HG02642 (cell line): ENCODE results near the gene COLGALT1.
"Not testable (repeated sequence)": the region's sequence is repeated elsewhere in the genome, so short reads cannot be mapped to it uniquely, and the experiment has no call there.

Experiments
- ATAC-seq: cut with Tn5 transposase; IDR thresholded peaks from one replicate; pipeline ENCODE4 v1.9.1; 2021; ENCODE audit warnings: mild to moderate bottlenecking; ENCODE audit not compliant: unreplicated experiment, poor library complexity

COLGALT1 gene

DNA sequence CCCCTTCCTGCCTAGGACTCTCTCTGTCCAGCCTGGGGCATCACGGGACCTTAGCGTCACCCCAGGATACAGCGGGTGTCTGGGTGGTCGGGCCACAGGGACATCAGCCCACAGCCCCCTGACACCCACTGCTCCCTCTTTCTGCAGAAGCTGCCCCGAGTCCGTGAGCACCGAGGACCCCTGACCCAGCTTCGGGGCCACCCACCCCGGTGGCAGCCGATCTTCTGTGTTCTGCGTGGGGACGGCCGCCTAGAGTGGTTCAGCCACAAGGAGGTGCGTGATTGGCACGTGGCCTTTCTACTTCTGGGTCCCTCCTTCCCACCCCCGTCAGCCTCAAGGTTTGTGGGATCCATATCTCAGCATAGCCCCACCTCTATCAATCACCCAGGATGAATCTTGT lies 23.3 kb upstream of the COLGALT1 start:
- ATAC-seq: no peak

DNA sequence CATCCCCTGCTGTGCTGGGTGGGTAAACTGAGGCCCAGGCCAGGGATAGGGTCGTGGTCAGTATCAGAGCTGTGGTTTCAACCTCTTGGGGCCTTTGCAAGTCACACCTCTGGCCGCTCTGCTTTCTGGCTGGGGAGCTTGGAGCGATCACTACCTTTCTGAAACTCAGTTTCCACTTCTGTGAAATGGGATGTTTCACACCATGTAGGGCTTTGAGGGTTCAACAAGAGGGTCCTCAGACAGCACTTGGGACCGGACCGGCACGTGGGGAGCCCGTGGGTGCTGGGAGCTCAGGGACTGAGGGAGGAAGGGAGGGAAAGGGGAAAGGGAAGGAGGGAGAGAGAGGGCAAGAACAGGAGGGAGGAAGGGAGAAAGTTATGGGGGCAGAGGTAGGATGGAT lies 22.9 kb upstream of the COLGALT1 start:
- no peak for ATAC-seq

DNA sequence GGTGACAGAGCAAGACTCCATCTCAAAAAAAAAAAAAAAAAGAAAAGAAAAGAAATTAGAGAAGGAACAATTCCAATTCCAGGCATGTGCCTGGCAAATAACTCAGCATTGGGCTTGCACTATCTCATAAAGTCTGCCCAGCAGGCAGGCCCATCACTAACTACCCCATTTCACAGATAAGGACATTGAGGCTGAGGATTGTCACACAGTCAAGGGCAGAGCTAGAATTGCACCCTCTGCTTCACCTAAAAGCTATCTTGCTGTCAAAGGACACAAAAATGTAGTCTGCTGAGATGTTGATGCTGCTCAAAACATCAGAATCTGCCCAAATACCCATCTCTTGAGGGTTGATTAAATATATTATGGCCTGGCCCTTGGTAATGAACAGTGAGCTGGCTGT lies 20.7 kb upstream of the COLGALT1 start:
- ATAC-seq: no peak

DNA sequence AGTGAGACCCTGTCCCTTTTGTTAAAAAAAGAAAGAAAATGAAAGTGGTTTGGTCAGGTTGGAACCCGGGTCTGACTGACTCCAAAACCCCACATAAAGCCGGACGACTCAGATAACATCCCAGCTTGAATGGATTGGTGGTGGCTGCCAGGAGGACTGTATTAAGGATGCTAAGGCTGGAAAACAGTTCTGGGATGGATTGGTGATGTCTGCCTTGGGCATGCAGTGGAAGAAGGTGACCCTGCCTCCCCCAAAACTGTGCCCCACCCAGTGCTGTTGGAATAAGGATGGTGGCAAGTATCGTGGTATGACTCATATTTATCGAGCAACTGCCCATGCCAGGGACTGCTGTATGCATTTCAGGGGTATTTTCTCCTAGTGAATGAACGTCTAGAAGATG lies 18.5 kb upstream of the COLGALT1 start:
- ATAC-seq: no peak

DNA sequence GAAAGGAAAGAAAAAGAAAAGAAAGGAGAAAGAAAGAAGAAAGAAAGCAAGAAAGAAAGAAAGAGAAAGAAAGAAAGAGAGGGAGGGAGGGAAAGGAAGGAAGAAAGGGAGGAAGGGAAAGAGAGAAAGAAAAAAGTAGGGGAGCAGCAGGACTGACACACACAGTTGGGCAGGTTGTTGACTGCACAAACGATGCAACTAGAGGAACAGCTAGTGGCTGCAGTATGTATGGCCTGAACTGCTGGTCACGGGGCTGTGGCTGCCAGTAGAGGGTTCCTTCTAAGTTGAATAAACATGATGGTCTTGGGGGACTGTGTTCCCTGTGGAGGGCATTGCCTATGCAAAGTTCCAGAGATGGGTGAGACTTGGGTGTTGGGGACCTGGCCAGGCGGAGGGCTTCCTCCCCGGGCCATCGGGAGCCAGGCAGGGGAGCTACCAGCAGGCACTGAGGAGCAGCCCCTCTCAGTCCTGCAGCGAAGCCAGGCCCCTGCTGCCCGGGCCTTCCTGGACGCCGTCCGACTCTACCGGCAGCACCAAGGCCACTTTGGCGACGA lies 16.7 kb upstream of the COLGALT1 start:
- ATAC-seq: peak; percentile 7

DNA sequence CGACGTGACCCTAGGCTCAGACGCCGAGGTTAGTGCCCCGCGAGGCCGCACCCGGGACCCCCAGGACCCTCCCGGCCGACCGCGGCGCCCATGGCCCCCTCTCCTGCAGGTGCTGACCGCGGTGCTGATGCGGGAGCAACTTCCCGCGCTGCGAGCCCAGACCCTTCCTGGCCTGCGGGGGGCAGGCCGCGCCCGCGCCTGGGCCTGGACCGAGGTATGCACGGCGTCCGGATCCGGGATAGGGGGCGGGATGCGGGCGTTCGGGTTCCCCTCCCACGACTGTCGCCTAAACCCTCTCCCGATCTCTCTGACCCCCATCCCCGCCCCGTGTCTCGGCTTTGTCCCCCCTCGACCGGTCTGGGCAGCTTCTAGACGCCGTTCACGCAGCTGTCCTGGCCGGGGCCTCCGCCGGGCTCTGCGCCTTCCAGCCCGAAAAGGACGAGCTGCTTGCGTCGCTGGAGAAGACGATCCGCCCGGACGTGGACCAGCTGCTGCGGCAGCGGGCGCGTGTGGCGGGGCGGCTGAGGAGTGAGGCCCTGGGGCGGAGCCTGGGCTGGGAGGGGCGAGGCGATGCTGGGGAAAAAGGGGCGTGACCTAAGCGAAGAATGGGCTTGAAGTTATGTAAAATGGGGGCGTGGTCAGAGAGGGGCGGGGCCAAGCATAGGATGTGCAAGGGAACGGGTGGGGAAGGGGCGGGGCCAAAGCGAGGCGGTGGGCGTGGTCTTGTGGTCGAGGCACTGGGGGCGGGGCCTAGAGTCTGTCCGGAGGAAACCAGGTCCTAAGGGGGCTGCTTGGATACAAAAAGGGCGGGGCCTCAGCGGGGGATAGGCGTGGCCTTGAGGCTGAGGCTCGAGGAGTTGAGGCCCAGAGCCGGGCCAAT lies 16.0 kb upstream of the COLGALT1 start:
- peak; percentile 54 for ATAC-seq

DNA sequence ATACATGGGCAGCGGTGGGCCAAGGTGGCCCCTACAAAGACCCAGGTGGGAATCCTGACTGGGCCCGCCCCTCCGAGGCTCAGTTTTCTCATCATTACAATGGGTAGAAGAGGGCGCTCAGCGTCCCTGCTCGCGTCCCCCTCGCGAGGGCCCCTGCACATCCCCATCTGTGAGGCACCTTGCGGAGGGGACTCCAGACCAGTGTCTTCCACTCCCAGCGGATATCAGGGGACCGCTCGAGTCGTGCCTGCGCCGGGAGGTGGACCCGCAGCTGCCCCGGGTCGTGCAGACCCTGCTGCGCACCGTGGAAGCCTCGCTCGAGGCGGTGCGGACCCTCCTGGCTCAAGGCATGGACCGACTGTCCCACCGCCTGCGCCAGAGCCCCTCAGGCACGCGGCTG lies 15.3 kb upstream of the COLGALT1 start:
- ATAC-seq: no peak

DNA sequence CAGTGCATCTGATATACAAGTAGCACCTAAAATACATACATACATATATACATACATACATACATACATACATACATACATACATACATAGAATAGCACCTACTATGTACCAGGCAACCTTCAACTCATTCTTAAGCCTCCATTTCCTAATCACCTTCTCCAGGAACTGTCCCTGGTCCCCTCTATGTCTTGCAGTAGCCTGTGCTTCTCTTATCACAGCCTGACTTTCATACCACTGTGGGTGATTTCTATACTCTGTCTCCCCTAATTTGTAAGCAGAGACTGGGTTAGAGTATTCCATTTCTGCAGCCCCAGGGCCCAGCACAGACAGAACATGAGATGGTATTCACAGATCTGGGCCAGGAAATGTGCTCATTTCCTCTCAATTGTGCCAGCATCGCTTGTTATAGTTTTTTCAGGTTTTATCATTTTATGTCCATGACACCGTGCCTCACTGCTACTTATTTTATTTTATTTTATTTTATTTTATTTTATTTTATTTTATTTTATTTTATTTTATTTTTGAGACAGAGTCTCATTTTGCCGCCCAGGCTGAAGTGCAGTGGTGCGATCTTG lies 14.2 kb upstream of the COLGALT1 start:
- ATAC-seq: no peak

DNA sequence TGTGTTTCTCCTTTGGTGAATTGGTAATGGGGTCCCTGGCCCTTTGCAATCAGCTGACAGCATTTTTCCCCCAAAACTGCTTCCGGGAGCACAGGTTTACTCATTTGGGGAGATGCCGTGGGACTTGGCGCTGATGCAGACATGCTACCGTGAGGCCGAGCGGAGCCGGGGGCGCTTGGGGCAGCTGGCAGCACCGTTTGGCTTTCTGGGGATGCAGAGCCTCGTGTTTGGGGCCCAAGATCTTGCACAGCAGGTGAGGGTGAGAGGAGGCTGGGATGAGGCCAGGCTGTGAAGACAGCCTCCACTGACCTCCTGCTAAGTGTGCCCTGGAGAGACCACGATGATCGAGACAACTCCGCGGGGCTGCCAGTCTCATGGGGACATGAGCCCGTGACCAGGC lies 13.4 kb upstream of the COLGALT1 start:
- ATAC-seq: no peak

DNA sequence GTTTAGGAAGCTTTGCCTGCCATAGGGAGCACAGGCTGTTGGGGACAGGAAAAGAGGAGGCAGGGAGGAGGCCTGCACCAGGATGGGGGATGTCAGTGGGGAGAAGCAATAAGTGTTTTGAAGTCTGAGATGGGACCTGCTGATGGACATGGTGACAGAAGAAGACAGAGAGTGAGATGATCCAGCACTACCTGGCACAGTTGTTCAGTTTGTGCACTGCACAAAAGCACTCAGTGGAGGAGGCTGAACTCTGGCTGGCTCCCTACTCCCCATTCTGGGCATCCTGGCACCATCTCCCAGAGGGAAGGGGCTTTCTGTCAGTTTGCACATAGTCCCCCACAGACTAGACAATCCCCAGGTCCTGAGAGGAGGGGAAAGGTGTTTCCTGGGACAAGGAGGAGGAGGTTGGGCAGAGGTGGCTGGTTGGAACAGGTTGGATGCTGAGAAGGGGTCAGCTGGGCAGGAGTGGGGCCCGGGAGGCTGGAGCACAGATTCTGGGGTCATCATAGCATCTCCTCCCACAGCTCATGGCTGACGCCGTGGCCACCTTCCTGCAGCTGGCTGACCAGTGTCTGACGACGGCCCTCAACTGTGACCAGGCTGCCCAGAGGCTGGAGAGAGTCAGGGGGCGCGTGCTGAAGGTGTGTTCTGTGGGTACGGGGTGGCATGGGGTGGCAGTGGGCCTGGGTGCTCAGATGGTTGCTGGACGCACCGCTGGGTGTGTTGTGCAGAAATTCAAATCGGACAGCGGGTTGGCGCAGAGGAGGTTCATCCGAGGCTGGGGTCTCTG lies 12.5 kb upstream of the COLGALT1 start:
- no peak for ATAC-seq

DNA sequence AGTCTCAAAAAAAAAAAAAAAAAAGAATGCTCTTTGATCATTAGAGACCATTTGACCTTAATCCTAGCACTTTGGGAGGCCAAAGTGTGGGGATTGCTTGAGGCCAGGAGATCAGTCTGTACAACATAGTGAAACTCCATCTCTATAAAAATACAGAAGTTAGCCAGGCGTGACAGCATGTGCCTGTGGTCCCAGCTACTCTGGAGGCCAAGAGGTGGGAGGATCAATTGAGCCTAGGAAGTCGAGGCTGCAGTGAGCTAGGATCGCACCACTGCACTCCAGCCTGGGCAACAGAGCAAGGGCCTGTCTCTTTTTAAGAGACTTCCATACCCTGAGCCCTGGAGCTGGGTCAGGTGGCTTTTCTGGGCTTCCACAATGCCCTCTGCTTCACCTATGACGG lies 11.5 kb upstream of the COLGALT1 start:
- ATAC-seq: no peak

DNA sequence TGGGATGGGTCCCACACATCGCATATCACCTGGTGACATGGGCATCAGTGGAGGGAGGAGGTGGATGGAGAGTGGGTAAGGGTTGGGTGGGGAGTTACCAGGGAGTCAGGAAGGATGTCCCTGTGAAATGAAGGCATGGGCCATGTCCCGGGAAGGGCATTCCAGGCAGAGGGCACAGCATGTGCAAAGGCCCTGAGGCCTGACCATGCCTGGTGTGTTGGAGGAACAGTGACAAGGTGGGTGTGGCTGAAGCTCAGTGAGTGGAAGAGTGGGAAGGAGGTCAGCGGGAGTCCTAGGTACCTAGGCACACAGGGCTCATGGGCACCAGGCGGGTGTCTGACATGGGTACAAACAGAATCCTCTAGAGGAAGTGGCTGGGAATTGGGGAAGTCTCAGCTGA lies 11.0 kb upstream of the COLGALT1 start:
- no peak for ATAC-seq

DNA sequence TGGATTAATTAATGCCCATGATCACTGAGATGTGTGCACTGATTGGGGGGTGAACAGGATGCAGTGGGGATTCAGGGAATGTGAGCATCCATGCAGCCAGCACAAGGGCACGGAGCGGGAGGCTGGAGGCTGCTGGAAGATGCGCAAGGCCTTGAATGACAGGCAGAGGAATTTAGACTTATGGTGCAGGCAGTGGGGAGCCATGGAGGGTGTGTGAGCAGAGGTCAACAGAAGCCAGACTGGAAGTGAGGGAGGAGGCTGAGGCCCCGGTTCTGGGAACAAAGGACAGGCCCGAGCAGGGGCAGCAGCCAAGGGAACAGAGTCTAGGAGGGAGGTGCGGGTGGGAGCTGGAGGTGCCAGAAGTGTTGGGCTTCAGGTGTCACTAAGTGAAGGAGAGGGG lies 7.3 kb upstream of the COLGALT1 start:
- no peak for ATAC-seq

DNA sequence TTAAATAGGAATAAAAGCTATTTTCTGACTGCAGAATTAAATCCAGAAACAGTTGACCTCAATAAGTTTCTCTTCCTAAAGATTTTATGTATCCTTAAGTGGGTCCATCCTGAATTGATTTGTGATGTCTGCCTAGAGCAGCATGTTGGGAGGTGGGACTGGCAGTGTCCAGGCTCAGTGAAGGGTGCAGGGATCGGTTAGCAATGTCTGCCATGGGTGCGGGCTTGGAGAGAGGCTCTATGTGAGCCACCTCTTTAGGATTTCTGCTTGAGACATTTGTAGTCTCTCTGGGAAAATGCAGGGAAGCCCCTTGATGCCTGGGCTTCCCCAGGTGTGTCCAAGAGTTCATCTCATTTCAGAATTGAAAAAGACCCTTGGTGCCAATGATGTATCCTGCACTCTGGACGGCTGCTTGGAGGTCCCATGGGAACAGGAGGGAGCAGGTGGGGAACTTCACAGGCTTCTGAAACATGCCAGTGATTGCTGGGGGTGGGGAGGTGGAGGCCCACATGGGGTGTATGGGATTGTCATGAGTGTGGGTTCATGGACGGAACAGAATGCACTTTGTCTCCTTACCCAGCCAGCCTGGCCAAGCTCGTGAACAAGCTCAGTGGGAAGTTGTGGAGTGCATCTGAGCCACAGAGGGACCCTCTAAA lies 6.2 kb upstream of the COLGALT1 start:
- ATAC-seq: no peak

DNA sequence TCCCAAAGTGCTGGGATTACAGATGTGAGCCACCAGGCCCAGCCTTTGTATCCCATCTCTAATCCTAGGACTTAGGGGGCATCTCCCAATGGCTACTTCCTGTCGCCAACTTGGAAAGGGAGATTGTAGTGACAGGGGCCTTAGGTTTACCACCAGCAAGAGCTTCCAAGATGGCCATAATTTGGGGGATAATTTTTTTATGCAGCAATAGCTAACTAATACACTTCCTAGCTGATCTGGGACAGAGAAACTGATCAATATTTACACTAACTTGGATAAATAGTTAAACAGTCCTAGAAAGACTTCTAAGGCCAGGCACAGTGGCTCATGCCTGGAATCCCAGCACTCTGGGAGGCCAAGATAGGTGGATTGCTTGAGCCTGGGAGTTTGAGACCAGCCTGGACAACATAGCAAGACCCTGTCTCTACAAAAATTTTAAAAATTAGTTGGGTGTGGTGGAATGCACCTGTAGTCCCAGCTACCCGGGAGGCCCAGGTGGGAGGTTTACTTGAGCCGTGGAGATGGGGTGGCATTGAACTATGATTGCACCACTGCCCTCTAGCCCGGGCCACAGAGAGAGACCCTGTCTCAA lies 5.3 kb upstream of the COLGALT1 start:
- ATAC-seq: no peak

DNA sequence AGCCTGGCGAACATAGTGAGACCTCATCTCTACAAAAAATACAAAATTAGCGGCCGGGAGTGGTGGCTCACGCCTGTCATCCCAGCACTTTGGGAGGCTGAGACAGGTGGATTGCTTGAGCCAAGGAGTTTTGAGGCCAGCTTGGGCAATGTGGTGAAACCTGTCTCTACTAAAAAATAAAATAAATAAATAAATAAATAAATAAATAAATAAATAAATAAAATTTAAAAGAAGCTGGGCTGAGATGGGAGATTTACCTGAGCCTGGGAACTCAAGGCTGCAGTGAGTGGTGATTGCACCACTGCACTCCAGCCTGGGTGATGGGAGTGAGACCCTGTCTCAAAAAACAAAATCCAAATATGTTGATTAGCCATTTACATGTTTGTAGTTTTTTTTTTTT lies 2.7 kb upstream of the COLGALT1 start:
- not testable (repeated sequence) for ATAC-seq

DNA sequence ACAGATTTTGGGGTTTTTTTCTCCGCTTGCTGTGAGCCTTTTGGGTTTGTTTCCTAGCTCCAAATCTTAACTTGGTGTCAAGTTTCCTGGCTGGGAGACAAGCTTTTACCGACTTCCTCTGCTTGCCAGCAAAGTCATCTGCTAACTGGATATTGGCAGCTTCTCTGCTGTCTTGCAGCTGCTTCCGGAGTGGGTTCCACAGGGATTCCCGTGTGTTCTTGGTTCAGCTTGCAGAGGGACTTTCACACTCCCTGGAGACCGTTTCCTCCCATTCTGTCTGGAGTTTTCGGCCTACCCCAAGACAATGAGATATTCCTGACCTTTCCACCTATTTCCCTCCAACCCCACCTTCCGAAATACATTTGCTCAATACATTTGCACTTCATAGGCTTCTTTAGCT lies 2.2 kb upstream of the COLGALT1 start:
- no peak for ATAC-seq

DNA sequence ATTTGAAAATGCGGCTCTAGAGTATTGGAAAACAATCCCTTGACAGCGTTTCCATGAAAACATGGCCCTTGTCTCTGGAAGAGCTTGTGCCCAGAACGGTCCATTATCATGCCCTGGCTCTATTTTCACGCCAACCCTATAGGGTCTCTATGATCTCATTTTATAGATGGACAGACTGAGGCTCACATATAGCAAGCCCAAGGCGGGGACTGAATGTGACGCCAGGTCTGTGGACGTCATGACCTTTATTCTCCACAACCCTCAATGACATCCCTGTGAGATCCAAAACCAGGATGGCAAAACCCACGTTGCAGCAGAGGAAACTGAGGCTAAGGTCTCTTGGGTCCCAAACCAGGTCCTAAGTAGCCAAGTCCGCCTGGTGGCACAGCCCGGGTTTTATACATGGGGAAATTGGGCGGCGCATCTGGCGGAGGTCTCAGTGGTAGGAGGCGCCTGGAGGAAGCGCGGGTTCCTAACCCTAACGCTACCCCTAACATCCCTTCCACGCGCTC lies 425 bp upstream of the COLGALT1 start:
- no peak for ATAC-seq

DNA sequence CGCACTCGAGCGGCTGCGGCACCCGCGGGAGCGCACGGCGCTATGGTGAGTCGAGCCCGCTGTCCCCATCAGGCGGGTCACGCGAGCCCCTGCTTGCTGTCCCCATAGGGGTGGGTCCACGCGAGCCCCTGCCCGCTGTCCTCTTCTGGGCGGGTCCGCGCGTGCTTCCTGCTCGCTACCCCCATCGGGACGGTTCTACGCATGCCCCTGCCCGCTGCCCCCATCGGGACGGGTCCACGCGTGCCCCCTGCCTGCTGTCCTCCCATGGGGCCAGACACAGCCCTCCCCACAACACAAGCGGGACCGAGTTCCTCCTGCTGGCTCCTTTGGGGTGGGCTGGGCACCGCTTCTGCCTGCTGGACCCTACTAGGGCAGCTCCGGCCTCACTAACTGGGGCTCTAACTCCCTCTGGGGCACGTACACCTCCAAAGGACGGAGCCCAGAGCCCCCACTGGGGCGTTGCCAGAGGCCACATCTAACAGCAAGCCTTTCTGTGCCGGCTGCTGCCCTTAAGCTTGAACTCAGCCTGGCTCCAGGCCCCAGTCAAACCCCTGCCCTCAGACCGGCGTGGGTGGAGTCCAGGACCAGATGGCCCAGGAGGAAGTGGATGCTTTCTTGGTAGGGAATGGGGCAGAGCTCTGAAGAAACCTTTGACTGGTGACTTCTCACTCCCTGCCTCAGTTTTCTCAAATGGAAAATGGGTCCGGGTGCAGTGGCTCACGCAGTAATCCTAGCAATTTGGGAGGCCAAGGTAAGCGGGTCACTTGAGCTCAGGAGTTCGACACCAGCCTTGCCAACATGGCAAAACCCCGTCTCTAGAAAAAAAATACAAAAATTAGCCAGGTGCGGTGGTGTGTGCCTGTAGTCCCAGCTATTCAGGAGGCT lies 722 bp downstream of the COLGALT1 start:
- ATAC-seq: peak; percentile 35
